IMR-90 (cell line): Measurements from ENCODE around the gene TMEM143. TPM values are rescaled to one million over a fixed set of nuclear protein-coding genes. Genes with fewer than 3 reads are reported as not detected.

Experiments used
- polyA plus RNA-seq, 3 experiments: library from polyadenylated mRNA; depleted of rRNA; stranded (reverse); fragments of >200 nt; gene quantifications; 2 replicates each; pipeline ENCODE4 v1.2.3, GENCODE V29; 2012; ENCODE audit warnings: low replicate concordance in 1 of 3
- total RNA-seq: library from RNA; depleted of rRNA; stranded (reverse); fragments of >200 nt; gene quantifications from 2 replicates; pipeline ENCODE4 v1.2.3, GENCODE V29; 2012
- TF ChIP-seq, protein P1 (sequence below): fragments of 150-350 bp; IDR thresholded peaks from 2 replicates; pipeline ENCODE4 v1.6.1; 2016; ENCODE audit warnings: low read depth, mild to moderate bottlenecking, low read length, moderate library complexity, borderline replicate concordance

TMEM143 gene
- total and polyA plus RNA-seq, 2 of the 4 experiments (the other 2 are of a cell fraction): 1.3 to 7.6 TPM

DNA sequence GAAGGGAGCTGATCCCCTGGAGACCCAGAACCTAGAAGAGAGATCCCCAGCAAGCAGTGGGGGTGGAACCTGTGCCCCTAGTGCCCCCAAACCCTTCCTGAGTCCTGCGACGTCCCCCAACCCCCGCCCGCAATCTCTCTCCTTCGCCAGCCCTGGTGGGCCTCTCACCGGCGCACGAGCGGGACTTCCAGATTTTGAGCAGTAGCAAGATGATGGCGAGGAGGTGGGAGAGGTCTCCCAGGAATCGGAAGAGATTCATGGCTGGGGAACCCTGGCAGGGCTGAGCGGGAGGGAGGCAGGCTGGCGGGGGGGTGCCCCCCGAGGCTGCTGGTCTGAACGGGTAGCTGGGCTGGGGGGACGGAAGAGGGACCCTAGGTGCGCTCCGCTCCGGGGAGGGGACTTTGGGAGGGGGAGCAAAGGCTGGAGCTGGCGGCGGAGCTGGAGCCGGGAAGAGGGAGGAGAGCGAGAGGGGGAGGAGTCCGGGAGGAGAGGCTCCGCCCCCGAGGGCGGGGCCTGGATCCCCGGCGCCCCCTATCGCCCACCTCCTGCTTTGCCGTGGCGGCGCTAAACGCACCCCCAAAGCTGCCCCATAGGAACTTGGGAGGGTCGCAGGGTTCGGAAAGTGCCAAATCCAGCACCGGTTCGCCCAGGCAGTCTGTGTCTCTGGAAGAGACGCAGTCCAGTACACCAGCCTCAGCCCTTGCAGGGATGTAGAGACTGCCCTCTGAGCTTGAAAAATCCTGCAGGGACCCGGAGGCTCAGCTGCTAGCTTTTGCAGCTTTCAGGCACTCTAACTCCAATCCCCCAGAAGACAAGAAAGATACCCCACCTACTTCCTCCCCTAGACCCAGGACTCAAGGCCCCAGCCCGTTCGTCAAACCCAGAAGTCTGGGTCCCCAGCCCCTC lies 27.6 kb upstream of the TMEM143 start, which contains the start of gene KDELR1 (continued):
- TF ChIP-seq, protein P1, sequence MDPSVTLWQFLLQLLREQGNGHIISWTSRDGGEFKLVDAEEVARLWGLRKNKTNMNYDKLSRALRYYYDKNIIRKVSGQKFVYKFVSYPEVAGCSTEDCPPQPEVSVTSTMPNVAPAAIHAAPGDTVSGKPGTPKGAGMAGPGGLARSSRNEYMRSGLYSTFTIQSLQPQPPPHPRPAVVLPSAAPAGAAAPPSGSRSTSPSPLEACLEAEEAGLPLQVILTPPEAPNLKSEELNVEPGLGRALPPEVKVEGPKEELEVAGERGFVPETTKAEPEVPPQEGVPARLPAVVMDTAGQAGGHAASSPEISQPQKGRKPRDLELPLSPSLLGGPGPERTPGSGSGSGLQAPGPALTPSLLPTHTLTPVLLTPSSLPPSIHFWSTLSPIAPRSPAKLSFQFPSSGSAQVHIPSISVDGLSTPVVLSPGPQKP: no peak
